Endothelial cell of umbilical vein (primary cell): Measurements from ENCODE around the gene BCS1L. TPM values are rescaled to one million over a fixed set of nuclear protein-coding genes. Genes with fewer than 3 reads are reported as not detected.

ENCODE experiments used
- BruUV-seq: library from RNA; stranded (reverse); fragments of 400-500 nt; replicated peaks from 2 replicates; lab custom pipeline; 2021; lab: Mats Ljungman, UMichigan
- CTCF ChIA-PET: fragments of 300-600, 350-600 bp; sonication (Branson Sonifier 250); formaldehyde crosslinking; loops from one replicate; lab custom pipeline; 2021; ENCODE audit warnings: antibody characterized with exemption, inconsistent platforms; lab: Charles Lee
- POLR2A ChIA-PET: fragments of 300-600, 350-600 bp; sonication (Branson Sonifier 250); formaldehyde crosslinking; loops from one replicate; lab custom pipeline; 2021; ENCODE audit warnings: antibody characterized with exemption, inconsistent platforms; lab: Charles Lee
- DNase-seq: peaks from one replicate; pipeline ENCODE4 v3.0.0-alpha.2; 2011; ENCODE audit warnings: low read depth, low spot score
- FAIRE-seq: peaks from 2 replicates; lab custom pipeline; 2011; peaks lifted over from hg19 to GRCh38; lab: Jason Lieb, UNC
- H2AFZ ChIP-seq: 2 replicates; pipeline ENCODE4 v1.6.0; 2012; ENCODE audit warnings: low read depth, low read length, control low read depth, inconsistent platforms
- H3K27ac ChIP-seq: 2 replicates; pipeline ENCODE4 v1.5.1; 2011; ENCODE audit warnings: low read depth, mild to moderate bottlenecking, control low read depth, low read length, moderate library complexity; ENCODE audit not compliant: insufficient read depth
- H3K27me3 ChIP-seq, 2 experiments: 2 replicates each; pipeline versions ENCODE4 v1.6.0 to v1.6.1; 2011; ENCODE audit warnings: low read length in 2 of 2, mixed read lengths in 1 of 2; ENCODE audit not compliant: control insufficient read depth in 2 of 2, insufficient read depth in 2 of 2
- H3K36me3 ChIP-seq, 2 experiments: 2 replicates in 1 of 2; 3 replicates in 1 of 2; pipeline ENCODE4 v1.5.1; 2011; ENCODE audit warnings: low read length in 2 of 2, mild to moderate bottlenecking in 1 of 2, moderate library complexity in 1 of 2; ENCODE audit not compliant: control insufficient read depth in 2 of 2, insufficient read depth in 2 of 2; ENCODE audit errors: extremely low read depth in 1 of 2
- H3K4me1 ChIP-seq: 3 replicates; pipeline ENCODE4 v1.5.1; 2011; ENCODE audit warnings: mild to moderate bottlenecking, low read length; ENCODE audit not compliant: control insufficient read depth, insufficient read depth; ENCODE audit errors: extremely low read depth
- H3K4me2 ChIP-seq: 2 replicates; pipeline ENCODE4 v1.6.1; 2011; ENCODE audit warnings: low read length, control low read depth, mixed read lengths; ENCODE audit not compliant: insufficient read depth
- H3K4me3 ChIP-seq, 3 experiments: fragments of 200-600 bp in 1 of 3; sonication (generic), shearing (Covaris generic) in 1 of 3; replicated peaks in 1 of 3; 2 replicates each; pipeline ENCODE4 v1.5.1; 2011 to 2016; ENCODE audit warnings: control low read depth in 3 of 3, low read length in 3 of 3, mild to moderate bottlenecking in 2 of 3, inconsistent platforms in 1 of 3, low read depth in 1 of 3, moderate library complexity in 1 of 3; ENCODE audit not compliant: insufficient read depth in 1 of 3
- H3K79me2 ChIP-seq: 2 replicates; pipeline ENCODE4 v1.6.0; 2012; ENCODE audit warnings: low read length, inconsistent platforms; ENCODE audit not compliant: control insufficient read depth, insufficient read depth
- H3K9ac ChIP-seq: replicated peaks from 2 replicates; pipeline ENCODE3; 2011; ENCODE audit warnings: low read length, control low read depth; ENCODE audit not compliant: insufficient read depth; ENCODE audit errors: extremely low read depth
- H3K9me1 ChIP-seq: replicated peaks from 3 replicates; pipeline ENCODE4 v1.6.0; 2011; ENCODE audit warnings: mild to moderate bottlenecking, low read length; ENCODE audit not compliant: control insufficient read depth, insufficient read depth; ENCODE audit errors: extremely low read depth
- H3K9me3 ChIP-seq: replicated peaks from 2 replicates; pipeline ENCODE4 v1.5.1; 2012; ENCODE audit warnings: low read length, inconsistent platforms; ENCODE audit not compliant: control insufficient read depth, insufficient read depth
- H4K20me1 ChIP-seq: replicated peaks from 2 replicates; pipeline ENCODE3; 2011; ENCODE audit warnings: mild to moderate bottlenecking, low read length; ENCODE audit not compliant: control insufficient read depth, insufficient read depth; ENCODE audit errors: extremely low read depth
- EZH2 ChIP-seq: IDR thresholded peaks from 2 replicates; pipeline ENCODE4 v1.6.1; 2012; ENCODE audit warnings: borderline replicate concordance, low read depth, mild to moderate bottlenecking, moderate library complexity, low read length, inconsistent platforms; ENCODE audit not compliant: severe bottlenecking
- FOS ChIP-seq: IDR thresholded peaks from 2 replicates; pipeline ENCODE4 v1.6.1; 2011; ENCODE audit warnings: mild to moderate bottlenecking, low read length, moderate library complexity, borderline replicate concordance; ENCODE audit not compliant: insufficient read depth
- GATA2 ChIP-seq: IDR thresholded peaks from 2 replicates; pipeline ENCODE4 v1.7.0; 2011; ENCODE audit warnings: low read depth, mild to moderate bottlenecking, moderate library complexity, mixed read lengths, low read length; ENCODE audit not compliant: insufficient read length, insufficient read depth
- JUN ChIP-seq: IDR thresholded peaks from 2 replicates; pipeline ENCODE4 v1.6.1; 2011; ENCODE audit warnings: borderline replicate concordance, low read depth; ENCODE audit not compliant: insufficient read length, insufficient read depth
- MYC ChIP-seq: IDR thresholded peaks from one replicate; pipeline ENCODE4 v1.6.1; 2011; ENCODE audit warnings: mild to moderate bottlenecking, low read depth, low read length
- POLR2A ChIP-seq: IDR thresholded peaks from 2 replicates; pipeline ENCODE4 v1.6.1; 2012; ENCODE audit warnings: low read depth, mild to moderate bottlenecking, control low read depth, low read length
- POLR2AphosphoS5 ChIP-seq: IDR thresholded peaks from 2 replicates; pipeline ENCODE4 v1.6.1; 2012; ENCODE audit warnings: low read depth, mild to moderate bottlenecking, control low read depth, low read length, moderate library complexity; ENCODE audit not compliant: insufficient read depth
- dilution Hi-C: fragments of 300-500 bp; cut with MboI; formaldehyde crosslinking; loops from one replicate; pipeline ENCODE4 v1.15.0; 2019; ENCODE audit warnings: low sequenced_read_pairs; ENCODE audit not compliant: extremely low pct_ligation_motif_present
- intact Hi-C: fragments of 100-400 bp; cut with micrococcal nuclease; formaldehyde crosslinking; loops from one replicate; pipeline ENCODE4 v1.10.0; 2022
- polyA plus RNA-seq, 4 experiments: library from polyadenylated mRNA; depleted of rRNA in 3 of 4; stranded (reverse) in 3 of 4; unstranded in 1 of 4; fragments of >200 nt; gene quantifications; 2 replicates each; pipeline versions ENCODE4 v1.2.1 to v1.2.3, GENCODE V29; 2011 to 2012; ENCODE audit warnings: missing spikeins in 1 of 4
- total RNA-seq: library from RNA; stranded (reverse); gene quantifications from 2 replicates; pipeline ENCODE4 v1.2.3, GENCODE V29; 2021
- TF ChIP-seq, protein P1 (sequence below), 2 donors: IDR thresholded peaks; 1 replicate in 1 of 2; 2 replicates in 1 of 2; pipeline ENCODE4 v1.5.1; 2011; ENCODE audit warnings: low read length in 2 of 2, mild to moderate bottlenecking in 2 of 2, moderate library complexity in 2 of 2, control low read depth in 1 of 2, inconsistent platforms in 1 of 2, low read depth in 1 of 2; ENCODE audit not compliant: insufficient read depth in 1 of 2; ENCODE audit errors: extremely low read depth in 1 of 2
- TF ChIP-seq, protein P2 (sequence below): IDR thresholded peaks from 2 replicates; pipeline ENCODE4 v1.6.1; 2011; ENCODE audit not compliant: insufficient read depth, insufficient read length

The BCS1L gene
- total and polyA plus RNA-seq, 2 donors (not counting 3 experiments of a cell fraction or from before 2014, with no cell fraction given): 57.4 to 70.3 TPM

DNA sequence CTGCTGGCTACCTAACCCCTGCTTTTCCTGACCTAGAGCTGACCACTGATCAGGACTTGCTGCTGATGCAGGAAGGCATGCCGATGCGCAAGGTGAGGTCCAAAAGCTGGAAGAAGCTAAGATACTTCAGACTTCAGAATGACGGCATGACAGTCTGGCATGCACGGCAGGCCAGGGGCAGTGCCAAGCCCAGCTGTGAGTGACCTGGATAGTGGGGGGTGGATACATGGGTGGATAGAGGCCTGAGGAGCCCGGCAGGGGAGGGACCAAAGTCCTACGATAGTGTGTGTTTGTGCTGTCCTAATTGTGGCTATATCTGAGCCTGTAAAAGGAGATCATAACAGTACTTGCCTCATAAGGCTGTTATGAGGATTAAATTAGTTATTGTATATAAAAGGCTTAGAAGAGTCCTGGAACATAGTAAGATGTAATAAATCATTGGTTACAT, 43.6 kb upstream of the BCS1L start:
- Histone ChIP-seq H3K79me2 (no peaks in the 10 kb centered on the region), H3K9me1 (no peaks in the 10 kb centered on the region), H4K20me1 (no peaks in the 10 kb centered on the region), H3K9ac (no peak overlapping the region), H3K27ac (no peak overlapping the region), H3K36me3 (no peaks in the 10 kb centered on the region), H2AFZ (no peak overlapping the region), H3K4me2 (no peak overlapping the region), H3K27me3 (peaks cover 0 to 4% of the 10 kb centered on the region in 2 experiments), H3K9me3 (no peaks in the 10 kb centered on the region), H3K4me3 (no peak overlapping the region), H3K4me1 (no peaks in the 10 kb centered on the region)
- BruUV-seq: no TSS peak
- POLR2A ChIA-PET: no interaction called here
- intact Hi-C loops: no loop called here
- no peak for FAIRE-seq
- CTCF ChIA-PET: interaction anchor here (4.1 kb wide), 1 partner anchor 9 kb away, joined by 15 read pairs; the partner anchor contains the start of gene PLCD4
- TF ChIP-seq EZH2 (no peak), GATA2 (no peak), FOS (no peak), MYC (no peak), POLR2AphosphoS5 (no peak), JUN (no peak), POLR2A (no peak)
- TF ChIP-seq, protein P1, sequence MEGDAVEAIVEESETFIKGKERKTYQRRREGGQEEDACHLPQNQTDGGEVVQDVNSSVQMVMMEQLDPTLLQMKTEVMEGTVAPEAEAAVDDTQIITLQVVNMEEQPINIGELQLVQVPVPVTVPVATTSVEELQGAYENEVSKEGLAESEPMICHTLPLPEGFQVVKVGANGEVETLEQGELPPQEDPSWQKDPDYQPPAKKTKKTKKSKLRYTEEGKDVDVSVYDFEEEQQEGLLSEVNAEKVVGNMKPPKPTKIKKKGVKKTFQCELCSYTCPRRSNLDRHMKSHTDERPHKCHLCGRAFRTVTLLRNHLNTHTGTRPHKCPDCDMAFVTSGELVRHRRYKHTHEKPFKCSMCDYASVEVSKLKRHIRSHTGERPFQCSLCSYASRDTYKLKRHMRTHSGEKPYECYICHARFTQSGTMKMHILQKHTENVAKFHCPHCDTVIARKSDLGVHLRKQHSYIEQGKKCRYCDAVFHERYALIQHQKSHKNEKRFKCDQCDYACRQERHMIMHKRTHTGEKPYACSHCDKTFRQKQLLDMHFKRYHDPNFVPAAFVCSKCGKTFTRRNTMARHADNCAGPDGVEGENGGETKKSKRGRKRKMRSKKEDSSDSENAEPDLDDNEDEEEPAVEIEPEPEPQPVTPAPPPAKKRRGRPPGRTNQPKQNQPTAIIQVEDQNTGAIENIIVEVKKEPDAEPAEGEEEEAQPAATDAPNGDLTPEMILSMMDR (IDR thresholded peaks at IDR 0.05; ENCODE audit: extremely low read depth in 1 of 2, insufficient read depth in 1 of 2, low read depth in 1 of 2, low read length in 2 of 2): no peak
- TF ChIP-seq, protein P2, sequence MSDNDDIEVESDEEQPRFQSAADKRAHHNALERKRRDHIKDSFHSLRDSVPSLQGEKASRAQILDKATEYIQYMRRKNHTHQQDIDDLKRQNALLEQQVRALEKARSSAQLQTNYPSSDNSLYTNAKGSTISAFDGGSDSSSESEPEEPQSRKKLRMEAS: no peak
- DNase-seq: no peak
- dilution Hi-C loops: no loop called here
